Measurements from ENCODE around the gene FGD2.

DNA sequence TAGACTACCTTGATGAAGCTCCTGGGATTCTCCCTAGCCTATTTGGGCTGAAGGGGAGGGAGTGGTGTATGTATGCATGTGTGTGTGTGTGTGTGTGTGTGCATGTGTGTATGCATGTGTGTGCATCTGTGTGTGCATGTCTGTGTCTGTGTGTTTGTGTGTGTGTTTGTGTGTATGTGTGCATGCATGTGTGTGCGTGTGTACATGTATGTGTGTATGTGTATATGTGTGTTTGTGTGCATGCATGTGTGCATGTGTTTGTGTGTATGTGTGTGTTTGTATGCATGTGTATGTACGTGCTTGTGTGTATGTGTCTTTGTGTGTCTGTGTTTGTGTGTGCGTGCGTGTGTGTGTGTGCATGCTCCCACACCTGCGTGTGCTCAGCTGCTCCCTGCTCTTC, 15.4 kb downstream of the FGD2 start:
- no peak for TF ChIP-seq POLR2A (IDR thresholded peaks at IDR 0.05; ENCODE audit: control extremely low read depth in 1 of 2, low read depth in 2 of 2, low read length in 2 of 2)
- TF ChIP-seq PHF8 (conservative IDR thresholded peaks at IDR 0.05; ENCODE audit: low read depth, low read length) = no peak
- no peak for TF ChIP-seq CHD2 (IDR thresholded peaks at IDR 0.05; ENCODE audit: low read length)
- TF ChIP-seq, protein P1, sequence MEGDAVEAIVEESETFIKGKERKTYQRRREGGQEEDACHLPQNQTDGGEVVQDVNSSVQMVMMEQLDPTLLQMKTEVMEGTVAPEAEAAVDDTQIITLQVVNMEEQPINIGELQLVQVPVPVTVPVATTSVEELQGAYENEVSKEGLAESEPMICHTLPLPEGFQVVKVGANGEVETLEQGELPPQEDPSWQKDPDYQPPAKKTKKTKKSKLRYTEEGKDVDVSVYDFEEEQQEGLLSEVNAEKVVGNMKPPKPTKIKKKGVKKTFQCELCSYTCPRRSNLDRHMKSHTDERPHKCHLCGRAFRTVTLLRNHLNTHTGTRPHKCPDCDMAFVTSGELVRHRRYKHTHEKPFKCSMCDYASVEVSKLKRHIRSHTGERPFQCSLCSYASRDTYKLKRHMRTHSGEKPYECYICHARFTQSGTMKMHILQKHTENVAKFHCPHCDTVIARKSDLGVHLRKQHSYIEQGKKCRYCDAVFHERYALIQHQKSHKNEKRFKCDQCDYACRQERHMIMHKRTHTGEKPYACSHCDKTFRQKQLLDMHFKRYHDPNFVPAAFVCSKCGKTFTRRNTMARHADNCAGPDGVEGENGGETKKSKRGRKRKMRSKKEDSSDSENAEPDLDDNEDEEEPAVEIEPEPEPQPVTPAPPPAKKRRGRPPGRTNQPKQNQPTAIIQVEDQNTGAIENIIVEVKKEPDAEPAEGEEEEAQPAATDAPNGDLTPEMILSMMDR (IDR thresholded peaks at IDR 0.05; ENCODE audit: control extremely low read depth in 1 of 3, insufficient read depth in 1 of 3, low read depth in 1 of 3, low read length in 3 of 3) = no peak
- no peak for TF ChIP-seq MAFK (IDR thresholded peaks at IDR 0.05; ENCODE audit: low read depth, low read length)
- no peak for TF ChIP-seq EZH2 (IDR thresholded peaks at IDR 0.05; ENCODE audit: low read depth, low read length, severe bottlenecking)
- TF ChIP-seq BACH1 (IDR thresholded peaks at IDR 0.05; ENCODE audit: low read length) = no peak
- TF ChIP-seq, protein P2, sequence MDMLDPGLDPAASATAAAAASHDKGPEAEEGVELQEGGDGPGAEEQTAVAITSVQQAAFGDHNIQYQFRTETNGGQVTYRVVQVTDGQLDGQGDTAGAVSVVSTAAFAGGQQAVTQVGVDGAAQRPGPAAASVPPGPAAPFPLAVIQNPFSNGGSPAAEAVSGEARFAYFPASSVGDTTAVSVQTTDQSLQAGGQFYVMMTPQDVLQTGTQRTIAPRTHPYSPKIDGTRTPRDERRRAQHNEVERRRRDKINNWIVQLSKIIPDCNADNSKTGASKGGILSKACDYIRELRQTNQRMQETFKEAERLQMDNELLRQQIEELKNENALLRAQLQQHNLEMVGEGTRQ (IDR thresholded peaks at IDR 0.05; ENCODE audit: low read length) = no peak
- TF ChIP-seq POLR2AphosphoS5 (IDR thresholded peaks at IDR 0.05; ENCODE audit: low read depth, low read length) = no peak

Measured in H1 (cell line).